Measurements from ENCODE around the gene KCTD14. TPM values are rescaled to one million over a fixed set of nuclear protein-coding genes. Genes with fewer than 3 reads are reported as not detected.
A peak's percentile ranks its signal among the peaks of the same experiment; 100 is the strongest.

The KCTD14 gene
- total RNA-seq, 1 experiment from 2014 or later = 8.2 TPM

DNA sequence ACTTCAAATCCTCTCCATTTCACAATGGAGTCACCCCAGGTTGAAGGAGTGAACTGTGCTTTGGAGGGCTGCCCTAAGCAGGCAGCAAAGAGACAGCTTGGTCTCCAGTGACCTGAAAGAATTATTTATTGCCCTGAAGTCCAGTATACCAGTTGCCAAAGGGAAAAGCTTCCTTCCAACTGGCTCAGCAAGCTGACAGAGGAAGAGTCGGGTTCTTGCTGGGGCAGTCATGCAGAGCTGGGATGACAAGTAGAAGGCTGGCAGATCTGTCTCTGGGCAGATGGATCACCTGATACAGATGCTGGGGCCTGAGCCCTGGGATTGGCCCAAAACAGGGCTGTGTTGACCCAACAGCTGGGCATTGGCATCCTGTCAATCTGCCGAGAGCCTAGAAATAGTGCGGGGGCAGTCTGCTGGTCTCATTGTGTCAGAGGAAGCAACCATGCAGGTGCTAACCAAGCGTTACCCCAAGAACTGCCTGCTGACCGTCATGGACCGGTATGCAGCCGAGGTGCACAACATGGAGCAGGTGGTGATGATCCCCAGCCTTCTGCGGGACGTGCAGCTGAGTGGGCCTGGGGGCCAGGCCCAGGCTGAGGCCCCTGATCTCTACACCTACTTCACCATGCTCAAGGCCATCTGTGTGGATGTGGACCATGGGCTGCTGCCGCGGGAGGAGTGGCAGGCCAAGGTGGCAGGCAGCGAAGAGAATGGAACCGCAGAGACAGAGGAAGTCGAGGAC lies 40.5 kb upstream of the KCTD14 start, which contains the start of gene THRSP:
Gene THRSP (plus strand): TSS at position 422 of the 742 bp plus-strand sequence. CDS start 21 bp downstream, at position 443.
- DNase-seq = no peak
- no peak within 1 kb of the TSS for H3K4me3 ChIP-seq (ENCODE audit: low read depth, low read length)
- H3K36me3 ChIP-seq (ENCODE audit: control insufficient read depth, insufficient read depth, low read length) = no peaks in the 10 kb centered on the region
- no peak within 1 kb of the TSS for H3K4me3 Mint-ChIP-seq (ENCODE audit: unreplicated experiment)
- peak within 1 kb of the TSS; percentile 70 for H3K27ac Mint-ChIP-seq (ENCODE audit: unreplicated experiment)
- POLR2A ChIA-PET = no interaction called here
- CTCF ChIA-PET = interaction anchor here (0.7 kb wide), 1 partner anchor 24 kb away, joined by 3 read pairs; no protein-coding TSS in a partner anchor
- intact Hi-C loops (cut with micrococcal nuclease; ENCODE audit: unreplicated experiment) = loop anchor here (2.0 kb wide), 1 partner anchor 15 kb away; the partner anchor contains the start of gene NDUFC2
- H3K4me1 Mint-ChIP-seq (ENCODE audit: low read depth, unreplicated experiment) = peaks cover 29% of the 10 kb centered on the region
- H3K9me3 ChIP-seq = no peaks in the 10 kb centered on the region
- H3K27me3 Mint-ChIP-seq (ENCODE audit: insufficient read depth, unreplicated experiment) = no peaks in the 10 kb centered on the region
- peaks cover 31% of the 10 kb centered on the region for H3K4me1 ChIP-seq
- no peaks in the 10 kb centered on the region for H3K27me3 ChIP-seq (replicated peaks; ENCODE audit: control insufficient read depth, insufficient read depth, low read length)
- TF ChIP-seq, protein P1, sequence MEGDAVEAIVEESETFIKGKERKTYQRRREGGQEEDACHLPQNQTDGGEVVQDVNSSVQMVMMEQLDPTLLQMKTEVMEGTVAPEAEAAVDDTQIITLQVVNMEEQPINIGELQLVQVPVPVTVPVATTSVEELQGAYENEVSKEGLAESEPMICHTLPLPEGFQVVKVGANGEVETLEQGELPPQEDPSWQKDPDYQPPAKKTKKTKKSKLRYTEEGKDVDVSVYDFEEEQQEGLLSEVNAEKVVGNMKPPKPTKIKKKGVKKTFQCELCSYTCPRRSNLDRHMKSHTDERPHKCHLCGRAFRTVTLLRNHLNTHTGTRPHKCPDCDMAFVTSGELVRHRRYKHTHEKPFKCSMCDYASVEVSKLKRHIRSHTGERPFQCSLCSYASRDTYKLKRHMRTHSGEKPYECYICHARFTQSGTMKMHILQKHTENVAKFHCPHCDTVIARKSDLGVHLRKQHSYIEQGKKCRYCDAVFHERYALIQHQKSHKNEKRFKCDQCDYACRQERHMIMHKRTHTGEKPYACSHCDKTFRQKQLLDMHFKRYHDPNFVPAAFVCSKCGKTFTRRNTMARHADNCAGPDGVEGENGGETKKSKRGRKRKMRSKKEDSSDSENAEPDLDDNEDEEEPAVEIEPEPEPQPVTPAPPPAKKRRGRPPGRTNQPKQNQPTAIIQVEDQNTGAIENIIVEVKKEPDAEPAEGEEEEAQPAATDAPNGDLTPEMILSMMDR (IDR thresholded peaks at IDR 0.05; ENCODE audit: insufficient read depth in 1 of 2, low read depth in 1 of 2, low read length in 1 of 2, severe bottlenecking in 1 of 2, unreplicated experiment in 1 of 2) = no peak
- BruUV-seq (replicated peaks) = no TSS peak
- H3K36me3 Mint-ChIP-seq (ENCODE audit: insufficient read depth, unreplicated experiment) = peaks cover 32% of the 10 kb centered on the region
- no peaks in the 10 kb centered on the region for H3K9me3 Mint-ChIP-seq (ENCODE audit: unreplicated experiment)

DNA sequence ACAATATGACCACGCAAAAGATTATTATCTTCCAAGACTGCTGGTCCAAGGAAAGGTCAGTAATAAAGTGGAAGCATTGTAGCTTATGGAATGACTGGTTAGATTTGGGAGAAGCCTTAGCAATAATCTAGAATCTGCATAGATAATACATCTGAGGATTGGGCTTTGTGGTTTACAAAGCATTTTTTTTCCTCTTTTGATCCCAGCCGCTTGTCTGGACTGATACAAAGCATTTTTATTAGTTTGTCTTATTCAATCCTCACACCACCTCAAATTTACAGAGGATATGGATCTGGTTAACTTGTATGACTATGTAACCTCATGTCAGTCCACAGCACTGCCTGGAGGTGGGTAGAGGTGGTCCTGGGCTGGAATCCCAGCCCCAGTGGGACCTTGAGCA lies 39.6 kb upstream of the KCTD14 start:
- Mint-ChIP-seq H3K4me1 (ENCODE audit: low read depth, unreplicated experiment) (peaks cover 28% of the 10 kb centered on the region), H3K27me3 (ENCODE audit: insufficient read depth, unreplicated experiment) (no peaks in the 10 kb centered on the region), H3K36me3 (ENCODE audit: insufficient read depth, unreplicated experiment) (peaks cover 22% of the 10 kb centered on the region), H3K9me3 (ENCODE audit: unreplicated experiment) (no peaks in the 10 kb centered on the region), H3K27ac (ENCODE audit: unreplicated experiment) (peak overlapping the region; percentile 70), H3K4me3 (ENCODE audit: unreplicated experiment) (no peak overlapping the region)
- Histone ChIP-seq H3K27me3 (replicated peaks; ENCODE audit: control insufficient read depth, insufficient read depth, low read length) (no peaks in the 10 kb centered on the region), H3K9me3 (no peaks in the 10 kb centered on the region), H3K4me3 (ENCODE audit: low read depth, low read length) (no peak overlapping the region), H3K36me3 (ENCODE audit: control insufficient read depth, insufficient read depth, low read length) (no peaks in the 10 kb centered on the region), H3K4me1 (peaks cover 31% of the 10 kb centered on the region)
- TF ChIP-seq, protein P1 (IDR thresholded peaks at IDR 0.05; ENCODE audit: insufficient read depth in 1 of 2, low read depth in 1 of 2, low read length in 1 of 2, severe bottlenecking in 1 of 2, unreplicated experiment in 1 of 2) = no peak
- peak in 1 of 2 experiments; percentile 73 for DNase-seq
- intact Hi-C loops (cut with micrococcal nuclease; ENCODE audit: unreplicated experiment) = loop anchor here (1.0 to 2.0 kb wide), 2 partner anchors 16 to 28 kb away; partner anchors contain the start of gene NDUFC2
- ChIA-PET CTCF (interaction anchor here (0.6 kb wide), 1 partner anchor 42 kb away, joined by 3 read pairs; no protein-coding TSS in a partner anchor), POLR2A (interaction anchor here (0.6 to 2.0 kb wide), 2 partner anchors 15 to 77 kb away, joined by 3 to 10 read pairs; partner anchors contain the start of gene ALG8)
- BruUV-seq (replicated peaks) = no TSS peak

DNA sequence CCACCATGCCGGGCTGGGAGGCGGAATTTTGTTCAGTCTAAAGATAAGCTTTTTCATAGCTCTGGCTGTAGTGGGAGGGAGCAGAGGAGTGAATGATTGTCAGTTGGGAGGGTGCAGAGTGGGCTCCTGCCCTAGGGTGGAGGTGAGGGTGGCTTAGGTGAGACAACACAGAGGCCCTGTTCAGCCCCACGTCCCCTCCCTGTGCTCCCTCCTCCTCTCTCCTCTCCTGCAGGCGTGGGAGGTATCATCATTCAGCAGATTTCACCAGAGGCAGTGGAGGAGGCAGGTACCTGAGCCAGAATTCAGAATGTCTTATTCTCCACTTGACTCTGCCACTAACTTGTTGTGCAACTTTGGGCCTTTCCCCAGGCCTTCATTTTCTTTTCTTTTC lies 38.8 kb upstream of the KCTD14 start:
- peak; percentile 63 to 68 for DNase-seq

More for the DNA sequence above, 38.8 kb upstream of the KCTD14 start:
- intact Hi-C loops (cut with micrococcal nuclease; ENCODE audit: unreplicated experiment) = loop anchor here (1.0 to 2.0 kb wide), 2 partner anchors 17 to 28 kb away; partner anchors contain the start of gene NDUFC2
- H3K27ac Mint-ChIP-seq (ENCODE audit: unreplicated experiment) = peak overlapping the region; percentile 70
- H3K9me3 Mint-ChIP-seq (ENCODE audit: unreplicated experiment) = no peaks in the 10 kb centered on the region
- H3K27me3 Mint-ChIP-seq (ENCODE audit: insufficient read depth, unreplicated experiment) = no peaks in the 10 kb centered on the region
- BruUV-seq (replicated peaks) = no TSS peak
- TF ChIP-seq, protein P1 (IDR thresholded peaks at IDR 0.05; ENCODE audit: insufficient read depth in 1 of 2, low read depth in 1 of 2, low read length in 1 of 2, severe bottlenecking in 1 of 2, unreplicated experiment in 1 of 2) = no peak
- H3K4me1 ChIP-seq = peaks cover 31% of the 10 kb centered on the region
- peaks cover 21% of the 10 kb centered on the region for H3K4me1 Mint-ChIP-seq (ENCODE audit: low read depth, unreplicated experiment)
- no peaks in the 10 kb centered on the region for H3K27me3 ChIP-seq (replicated peaks; ENCODE audit: control insufficient read depth, insufficient read depth, low read length)
- H3K4me3 Mint-ChIP-seq (ENCODE audit: unreplicated experiment) = no peak overlapping the region
- POLR2A ChIA-PET = interaction anchor here (0.6 to 2.0 kb wide), 2 partner anchors 16 to 78 kb away, joined by 3 to 10 read pairs; partner anchors contain the start of gene ALG8
- H3K9me3 ChIP-seq = no peaks in the 10 kb centered on the region
- H3K36me3 ChIP-seq (ENCODE audit: control insufficient read depth, insufficient read depth, low read length) = no peaks in the 10 kb centered on the region
- CTCF ChIA-PET = interaction anchor here (0.6 to 1.4 kb wide), 4 partner anchors 14 to 502 kb away, joined by 3 to 13 read pairs (median 3); no protein-coding TSS in a partner anchor
- H3K4me3 ChIP-seq (ENCODE audit: low read depth, low read length) = no peak overlapping the region
- H3K36me3 Mint-ChIP-seq (ENCODE audit: insufficient read depth, unreplicated experiment) = peaks cover 21% of the 10 kb centered on the region

All from Caco-2 (cell line).